Stomach (tissue), 9 donors: ENCODE measurements around the gene ARSJ. TPM values are rescaled to one million over a fixed set of nuclear protein-coding genes. Genes with fewer than 3 reads are reported as not detected.
A peak's percentile ranks its signal among the peaks of the same experiment; 100 is the strongest.

Source experiments
- DNase-seq, 2 donors: peaks; one replicate each; pipeline versions ENCODE4 v3.0.0 to v3.0.0-alpha.2; 2013 to 2019
- H3K27ac ChIP-seq, 5 donors: fragments of 200-600 bp in 4 of 5; sonication (generic) in 4 of 5; one replicate each; pipeline ENCODE4 v1.5.1; 2013 to 2019; ENCODE audit warnings: mild to moderate bottlenecking in 1 of 5, moderate library complexity in 1 of 5
- H3K27me3 ChIP-seq, 3 donors: fragments of 200-600 bp; sonication (generic); one replicate each; pipeline ENCODE4 v1.5.1; 2017 to 2019; ENCODE audit warnings: mixed run types in 1 of 3
- H3K36me3 ChIP-seq, 4 donors: fragments of 200-600 bp; sonication (generic); 1 replicate in 3 of 4; 2 replicates in 1 of 4; pipeline ENCODE4 v1.5.1; 2016 to 2019
- H3K4me1 ChIP-seq, 4 donors: fragments of 200-600 bp; sonication (generic); one replicate each; pipeline ENCODE4 v1.5.1; 2016 to 2019
- H3K4me3 ChIP-seq, 4 donors: fragments of 200-600 bp; sonication (generic) in 3 of 4; one replicate each; pipeline ENCODE4 v1.5.1; 2016 to 2019; ENCODE audit warnings: mild to moderate bottlenecking in 1 of 4
- H3K9me3 ChIP-seq, 4 donors: fragments of 200-600 bp; sonication (generic); one replicate each; pipeline ENCODE4 v1.5.1; 2016 to 2019
- EP300 ChIP-seq: sonication (generic); formaldehyde crosslinking; IDR thresholded peaks from one replicate; pipeline ENCODE4 v1.6.1; 2017; ENCODE audit warnings: antibody characterized with exemption
- POLR2A ChIP-seq, 4 donors: fragments of 450-650 bp; IDR thresholded peaks; one replicate each; pipeline ENCODE4 v1.6.1; 2016; ENCODE audit warnings: antibody characterized with exemption in 4 of 4, control low read depth in 2 of 4, mild to moderate bottlenecking in 1 of 4, moderate library complexity in 1 of 4
- POLR2AphosphoS5 ChIP-seq, 3 donors: sonication (generic); formaldehyde crosslinking; IDR thresholded peaks; one replicate each; pipeline ENCODE4 v1.6.1; 2016; ENCODE audit warnings: antibody characterized with exemption in 3 of 3
- WGBS, 5 donors: extraction: QIAGEN DNeasy Blood & Tissue Kit in 3 of 5; methylation state at CpG; one replicate each; pipeline versions ENCODE4 v1.1.5 to v1.1.7; 2013 to 2018; 5-methylcytosine and 5-hydroxymethylcytosine counted together
- intact Hi-C: fragments of 100-400 bp; cut with DNase I; formaldehyde crosslinking; loops from one replicate; pipeline ENCODE4 v1.15.1; 2023; ENCODE audit warnings: low total_unique reads
- polyA plus RNA-seq, 3 donors: library from polyadenylated mRNA; stranded (reverse); fragments of 200-250 nt; gene quantifications; one replicate each; pipeline ENCODE4 v1.2.3, GENCODE V29; 2013
- total RNA-seq, 5 donors: library from RNA; depleted of rRNA; stranded (reverse); fragments of >200 nt; gene quantifications; one replicate each; pipeline versions ENCODE4 v1.1.0 to v1.2.3, GENCODE V29; 2014 to 2016
- TF ChIP-seq, protein P1 (sequence below), 7 experiments: fragments of 450-650 bp in 4 of 7; fragments of 200-600 bp in 3 of 7; sonication (generic) in 3 of 7; IDR thresholded peaks; one replicate each; pipeline ENCODE4 v1.5.1; 2016 to 2019; ENCODE audit warnings: antibody characterized with exemption in 7 of 7, control low read depth in 2 of 7, mild to moderate bottlenecking in 1 of 7
- donor health status: healthy with polysubstance abuse.
- donor health status: Bipolar disorder and iron deficiency.
- donor health status: healthy.

The ARSJ gene
- total and polyA plus RNA-seq, 8 donors = 0.92 to 23.3 (median 5.6) TPM

GRCh38 chr4:113953888-113954287, 25.6 kb downstream of the ARSJ start:
- WGBS, 5 donors = 73 to 82% (median 79%) methylated on average over 1 of the region's 1 CpG
- intact Hi-C loops = no loop called here

DNA sequence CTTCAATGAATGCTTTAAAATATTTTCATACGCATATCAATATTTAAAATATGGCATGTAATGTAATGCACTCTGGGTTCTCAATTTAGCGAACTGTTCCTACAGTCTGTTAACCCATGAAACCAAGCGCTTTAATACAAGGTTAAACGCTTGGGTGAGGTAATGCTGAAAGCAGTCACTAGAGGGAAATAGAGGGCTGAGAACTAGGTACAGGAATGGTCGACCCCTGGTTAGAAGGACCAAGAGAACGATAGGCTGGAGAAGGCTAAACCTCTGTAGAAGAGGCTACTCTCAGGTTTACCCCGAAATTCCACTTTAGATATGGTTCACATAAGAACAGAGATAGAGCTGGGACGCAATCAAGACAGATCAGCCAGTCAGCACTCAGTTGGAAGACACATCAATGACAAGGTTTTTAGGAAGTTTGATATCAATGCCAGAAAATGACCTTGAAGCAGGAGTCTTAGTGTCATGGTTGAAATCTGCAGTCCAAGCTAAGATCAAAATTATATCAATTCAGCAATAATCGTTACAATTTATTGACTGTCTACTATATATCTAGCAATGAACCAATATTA, 26.9 kb downstream of the ARSJ start:
- Histone ChIP-seq H3K4me3 (no peak overlapping the region), H3K27ac (no peak overlapping the region), H3K9me3 (no peaks in the 10 kb centered on the region), H3K27me3 (no peaks in the 10 kb centered on the region), H3K36me3 (no peaks in the 10 kb centered on the region), H3K4me1 (peaks cover 9 to 30% (median 22%) of the 10 kb centered on the region in 4 donors)
- intact Hi-C loops = no loop called here
- 49 to 58% (median 52%) methylated on average over 9 of the region's 9 CpGs for WGBS, 5 donors
- DNase-seq = peak in 1 of 2 donors; percentile 70
- no peak for TF ChIP-seq EP300
- TF ChIP-seq, protein P1, sequence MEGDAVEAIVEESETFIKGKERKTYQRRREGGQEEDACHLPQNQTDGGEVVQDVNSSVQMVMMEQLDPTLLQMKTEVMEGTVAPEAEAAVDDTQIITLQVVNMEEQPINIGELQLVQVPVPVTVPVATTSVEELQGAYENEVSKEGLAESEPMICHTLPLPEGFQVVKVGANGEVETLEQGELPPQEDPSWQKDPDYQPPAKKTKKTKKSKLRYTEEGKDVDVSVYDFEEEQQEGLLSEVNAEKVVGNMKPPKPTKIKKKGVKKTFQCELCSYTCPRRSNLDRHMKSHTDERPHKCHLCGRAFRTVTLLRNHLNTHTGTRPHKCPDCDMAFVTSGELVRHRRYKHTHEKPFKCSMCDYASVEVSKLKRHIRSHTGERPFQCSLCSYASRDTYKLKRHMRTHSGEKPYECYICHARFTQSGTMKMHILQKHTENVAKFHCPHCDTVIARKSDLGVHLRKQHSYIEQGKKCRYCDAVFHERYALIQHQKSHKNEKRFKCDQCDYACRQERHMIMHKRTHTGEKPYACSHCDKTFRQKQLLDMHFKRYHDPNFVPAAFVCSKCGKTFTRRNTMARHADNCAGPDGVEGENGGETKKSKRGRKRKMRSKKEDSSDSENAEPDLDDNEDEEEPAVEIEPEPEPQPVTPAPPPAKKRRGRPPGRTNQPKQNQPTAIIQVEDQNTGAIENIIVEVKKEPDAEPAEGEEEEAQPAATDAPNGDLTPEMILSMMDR (IDR thresholded peaks at IDR 0.05) = peak in 5 of 7 experiments; percentile 69 to 87 (median 76)

More at GRCh38 chr4:113953888-113954287, 25.6 kb downstream of the ARSJ start:
- H3K4me3 ChIP-seq = no peak overlapping the region
- H3K36me3 ChIP-seq = no peaks in the 10 kb centered on the region
- H3K27me3 ChIP-seq = no peaks in the 10 kb centered on the region
- H3K4me1 ChIP-seq = peaks cover 14 to 44% (median 29%) of the 10 kb centered on the region in 4 donors
- H3K27ac ChIP-seq = no peak overlapping the region
- TF ChIP-seq POLR2A (IDR thresholded peaks at IDR 0.05) = no peak
- TF ChIP-seq, protein P1 (IDR thresholded peaks at IDR 0.05) = no peak
- TF ChIP-seq EP300 = no peak
- TF ChIP-seq POLR2AphosphoS5 (IDR thresholded peaks at IDR 0.05) = no peak
- no peak for DNase-seq
- no peaks in the 10 kb centered on the region for H3K9me3 ChIP-seq

- peak in 1 of 2 donors; percentile 73 for DNase-seq
- no peak for TF ChIP-seq POLR2A (IDR thresholded peaks at IDR 0.05)
- TF ChIP-seq, protein P1 (IDR thresholded peaks at IDR 0.05) = no peak
- TF ChIP-seq POLR2AphosphoS5 (IDR thresholded peaks at IDR 0.05) = peak in 2 of 3 donors; percentile 17 to 39
- no peak for TF ChIP-seq EP300
- intact Hi-C loops = no loop called here
- no peaks in the 10 kb centered on the region for H3K27me3 ChIP-seq
- H3K4me1 ChIP-seq = peaks cover 9 to 26% (median 22%) of the 10 kb centered on the region in 4 donors
- WGBS, 5 donors = 13 to 32% (median 25%) methylated on average over 6 of the region's 6 CpGs
- peak overlapping the region in 2 of 5 donors; percentile 10 to 20 for H3K27ac ChIP-seq
- no peaks in the 10 kb centered on the region for H3K9me3 ChIP-seq
- no peak overlapping the region for H3K4me3 ChIP-seq
- no peaks in the 10 kb centered on the region for H3K36me3 ChIP-seq
Observed at GRCh38 chr4:113951263-113951662, 28.2 kb downstream of the ARSJ start.

DNA sequence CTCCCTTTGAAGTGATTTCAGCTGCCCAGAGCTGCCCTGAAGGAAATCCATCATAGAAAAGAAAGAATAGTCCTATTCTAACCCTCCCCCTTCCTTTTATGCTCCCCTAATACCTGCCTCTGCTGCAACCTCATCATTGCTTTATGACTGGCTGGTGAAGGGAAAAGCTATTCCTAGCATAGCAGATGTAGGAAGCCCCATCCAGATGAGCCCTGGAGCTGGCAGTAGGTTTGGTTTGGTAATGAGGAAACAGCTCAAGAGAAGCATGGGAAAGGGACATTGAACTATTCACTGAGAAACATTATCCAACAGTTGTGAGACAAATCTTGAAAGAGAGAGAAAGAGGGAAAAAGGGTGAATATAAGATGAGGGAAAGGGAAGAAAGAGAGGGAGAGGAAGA, 29.2 kb downstream of the ARSJ start:
- no peak overlapping the region for H3K4me3 ChIP-seq
- H3K4me1 ChIP-seq = peaks cover 9 to 26% (median 19%) of the 10 kb centered on the region in 4 donors
- intact Hi-C loops = no loop called here
- no peak for TF ChIP-seq POLR2A (IDR thresholded peaks at IDR 0.05)
- TF ChIP-seq EP300 = no peak
- TF ChIP-seq, protein P1 (IDR thresholded peaks at IDR 0.05) = no peak
- TF ChIP-seq POLR2AphosphoS5 (IDR thresholded peaks at IDR 0.05) = no peak
- no peaks in the 10 kb centered on the region for H3K36me3 ChIP-seq
- H3K27me3 ChIP-seq = no peaks in the 10 kb centered on the region
- no peaks in the 10 kb centered on the region for H3K9me3 ChIP-seq
- H3K27ac ChIP-seq = no peak overlapping the region
- no peak for DNase-seq
